Measurements from ENCODE around the gene SORCS2.

Gene SORCS2

DNA sequence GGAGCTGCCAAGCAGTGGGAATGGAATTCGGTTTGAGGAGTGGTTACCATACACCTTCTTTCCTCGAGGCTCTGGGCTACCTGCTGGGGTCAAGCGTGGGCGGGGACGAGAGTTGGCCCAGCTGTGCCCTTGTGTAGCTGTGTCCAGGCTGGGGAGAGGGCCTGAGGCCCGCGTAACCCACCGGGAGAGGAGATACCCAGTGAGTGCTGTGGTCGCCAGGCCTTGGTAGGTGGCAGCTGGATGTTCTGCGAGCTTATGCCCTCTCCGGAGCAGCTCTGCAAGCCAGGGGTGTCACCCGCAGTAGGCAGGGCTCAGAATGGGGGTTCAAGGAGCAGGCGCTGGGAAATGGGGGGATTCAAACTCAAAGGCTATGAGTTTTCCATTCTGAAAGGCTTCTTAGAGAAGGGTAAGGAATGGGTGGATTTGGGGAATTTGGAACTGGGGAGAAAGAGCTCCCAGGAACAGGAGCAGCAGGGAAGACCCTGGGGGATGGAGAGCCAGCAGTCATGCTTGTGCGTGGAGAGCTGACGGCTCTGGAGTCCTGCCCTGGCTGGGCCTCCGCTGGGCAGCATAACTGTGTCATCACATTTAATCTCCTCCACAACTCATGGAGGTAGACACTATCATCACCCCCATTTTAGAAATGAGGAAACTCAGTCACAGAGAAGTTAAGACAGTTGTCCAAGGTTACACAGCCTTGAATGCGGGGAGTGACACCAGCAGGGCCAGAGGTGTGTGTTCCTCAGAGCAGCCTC is 117.5 kb downstream of the SORCS2 start:
- no peak for DNase-seq

DNA sequence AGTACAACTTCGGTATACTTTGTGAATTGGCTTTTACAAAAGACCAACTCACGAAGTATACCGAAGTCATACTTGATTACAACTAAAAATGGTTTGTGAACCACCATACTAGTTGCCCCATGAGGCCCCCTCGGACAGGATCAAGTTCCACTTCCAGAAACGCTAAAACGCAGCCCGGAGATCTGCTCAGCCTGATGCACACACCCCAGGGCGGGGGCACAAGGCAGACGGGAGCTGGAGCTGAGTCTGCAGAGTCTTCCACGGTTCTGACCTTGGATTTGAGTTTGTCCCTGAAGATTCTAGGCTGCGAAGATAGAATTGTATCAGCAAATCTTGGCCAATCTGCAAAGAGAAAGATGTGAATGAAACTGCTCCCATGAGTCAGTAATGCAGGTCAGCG is 118.1 kb downstream of the SORCS2 start:
- DNase-seq, result no peak

- DNase-seq, result no peak
Measured at GRCh38 chr4:7311205-7311604, 118.9 kb downstream of the SORCS2 start.

DNA sequence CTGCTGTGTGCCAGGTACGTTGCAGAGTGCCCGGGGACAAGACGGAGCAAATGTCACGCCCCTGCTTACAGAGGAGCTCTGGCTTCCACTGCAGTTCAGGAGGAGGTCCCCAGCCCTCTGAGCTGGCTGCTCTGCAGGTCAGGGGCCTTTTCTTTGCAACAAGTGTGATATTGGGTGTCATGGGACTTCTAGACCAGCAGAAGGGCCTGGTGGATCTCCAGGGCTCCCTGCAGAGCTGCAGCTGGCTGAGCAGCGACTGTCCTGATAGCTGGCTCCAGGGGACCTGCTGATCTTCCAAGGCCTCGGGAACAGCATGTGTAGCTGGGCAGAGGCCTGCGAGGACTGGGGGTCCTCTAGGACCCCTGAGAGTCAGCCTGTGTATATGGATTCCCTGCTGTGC is 120.4 kb downstream of the SORCS2 start:
- no peak for DNase-seq

DNA sequence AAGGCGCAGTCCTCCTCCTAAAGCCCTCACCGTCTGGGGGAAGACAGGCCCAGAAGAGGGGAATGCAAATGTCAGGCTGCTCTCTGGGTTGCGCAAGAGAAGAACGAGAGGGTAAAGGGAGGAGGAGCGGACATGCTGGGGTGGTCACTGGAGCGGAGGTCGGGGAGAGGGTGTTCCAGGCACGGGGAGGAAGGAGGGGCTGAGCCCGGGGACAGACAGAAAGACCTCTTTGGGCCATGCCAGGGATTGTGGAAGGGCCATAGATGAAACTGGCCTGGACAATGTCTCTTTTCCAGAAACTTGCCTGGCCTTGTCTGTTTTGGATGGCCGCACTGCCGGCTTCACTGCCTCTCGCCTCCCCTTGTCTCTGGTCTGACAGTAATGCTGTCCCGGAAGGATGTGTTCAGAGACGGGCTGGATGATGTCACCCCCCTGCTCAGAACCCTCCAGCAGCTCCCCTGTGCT is 121.0 kb downstream of the SORCS2 start:
- DNase-seq, result no peak

DNA sequence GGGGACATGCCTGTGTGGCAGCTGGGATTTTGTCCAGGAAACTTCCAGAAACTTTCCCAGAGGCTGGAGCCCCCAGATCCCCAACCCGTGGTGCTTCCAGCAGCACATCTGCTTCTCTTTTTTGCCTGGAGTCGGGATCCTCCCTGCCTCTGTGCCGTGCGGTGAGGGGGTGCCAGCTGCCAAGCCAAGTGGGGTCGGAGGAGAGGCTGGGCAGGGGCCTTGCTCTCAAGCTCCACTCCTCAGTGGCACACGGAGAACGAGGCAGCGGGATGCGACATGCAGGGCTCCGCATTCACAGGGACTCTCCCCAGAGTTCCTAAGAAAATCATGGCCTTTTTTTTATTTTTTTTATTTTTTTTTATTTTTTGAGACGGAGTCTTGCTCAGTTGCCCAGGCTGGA is 121.7 kb downstream of the SORCS2 start:
- no peak for DNase-seq

- DNase-seq, result no peak
Measured at GRCh38 chr4:7315286-7315685, 122.9 kb downstream of the SORCS2 start.

- DNase-seq, result no peak
Measured at GRCh38 chr4:7315935-7316334, 123.6 kb downstream of the SORCS2 start.

GRCh38 chr4:7319024-7319423 is 126.7 kb downstream of the SORCS2 start:
- DNase-seq, result no peak

- no peak for DNase-seq
Measured at GRCh38 chr4:7320206-7320797, 128.0 kb downstream of the SORCS2 start.

DNA sequence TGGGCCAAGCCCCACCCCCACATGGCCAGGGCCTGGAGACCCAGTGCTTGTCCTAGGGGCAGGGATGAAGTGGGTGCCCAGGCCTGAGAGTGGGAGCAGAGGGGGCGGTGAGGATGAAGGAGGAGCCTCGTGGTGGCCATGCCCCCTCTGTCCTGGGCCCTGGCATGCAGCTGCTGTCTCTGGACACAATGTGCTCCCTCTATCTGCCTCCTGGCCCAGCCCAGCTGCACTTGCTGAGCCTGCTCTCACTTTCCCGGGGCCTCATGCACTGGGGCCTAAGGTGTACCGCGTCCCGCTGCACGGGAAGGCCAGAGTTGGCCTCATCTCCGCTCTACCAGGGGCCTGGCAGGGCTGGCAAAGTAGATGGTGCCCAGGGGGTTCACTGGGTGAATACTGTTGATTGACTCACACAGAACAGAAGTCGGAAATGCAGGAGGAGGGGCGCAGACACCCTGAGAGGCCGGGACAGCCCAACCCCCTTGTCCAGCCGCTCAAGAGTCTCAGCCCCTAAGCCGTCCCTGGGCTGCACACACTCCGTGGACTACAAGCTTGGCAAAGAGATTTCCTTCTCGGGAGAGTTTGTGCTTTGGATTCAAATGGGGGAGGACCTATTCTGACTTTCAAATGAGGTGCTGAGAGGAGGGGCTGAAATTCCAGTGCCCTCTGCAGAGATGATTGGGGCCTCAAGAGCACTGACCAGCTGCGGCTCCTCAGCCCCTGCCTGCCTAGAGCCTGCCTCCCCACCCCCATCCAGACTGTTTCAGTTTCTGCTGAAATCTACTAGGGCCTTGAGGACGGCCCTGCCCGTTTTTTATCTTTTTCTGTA is 130.0 kb downstream of the SORCS2 start:
- DNase-seq, result no peak

GRCh38 chr4:7323461-7323871 is 131.1 kb downstream of the SORCS2 start:
- no peak for DNase-seq

DNA sequence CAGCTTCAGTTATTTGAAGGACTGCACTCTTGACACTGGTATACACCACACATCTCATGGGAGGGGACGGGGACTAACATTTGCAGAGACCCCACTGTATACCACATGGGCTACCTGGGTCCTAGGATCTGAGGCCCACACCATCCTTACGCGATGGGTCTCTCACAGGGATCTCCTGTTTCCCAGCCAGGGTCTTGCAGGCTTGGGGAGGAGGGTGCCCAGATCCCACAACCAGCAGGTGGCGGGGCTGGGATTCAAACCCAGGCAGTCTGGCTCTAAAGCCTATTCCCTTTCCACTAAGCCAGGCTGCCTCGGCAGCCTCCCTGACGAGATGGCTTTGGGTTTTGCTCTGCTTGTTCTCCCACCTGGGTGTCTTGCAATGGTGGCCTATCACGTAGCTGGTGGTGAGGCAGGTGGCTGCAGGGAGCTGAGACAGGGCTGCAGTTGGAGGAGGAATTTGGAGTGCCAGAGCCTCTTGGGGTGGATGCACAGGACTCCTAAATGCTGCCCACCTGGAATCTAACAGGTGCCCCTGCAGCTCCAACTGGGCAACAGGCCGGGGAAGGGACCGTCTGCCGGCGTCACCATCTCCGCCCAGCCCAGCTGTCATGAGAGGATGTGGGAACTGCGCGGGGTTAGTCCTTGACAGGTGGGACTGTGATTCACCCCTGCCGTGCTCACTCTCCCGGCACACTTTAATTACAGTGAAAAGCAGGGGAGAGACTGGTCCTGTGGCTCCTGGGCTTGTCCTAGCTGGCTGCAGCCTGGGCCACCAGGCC is 131.7 kb downstream of the SORCS2 start:
- no peak for DNase-seq

DNA sequence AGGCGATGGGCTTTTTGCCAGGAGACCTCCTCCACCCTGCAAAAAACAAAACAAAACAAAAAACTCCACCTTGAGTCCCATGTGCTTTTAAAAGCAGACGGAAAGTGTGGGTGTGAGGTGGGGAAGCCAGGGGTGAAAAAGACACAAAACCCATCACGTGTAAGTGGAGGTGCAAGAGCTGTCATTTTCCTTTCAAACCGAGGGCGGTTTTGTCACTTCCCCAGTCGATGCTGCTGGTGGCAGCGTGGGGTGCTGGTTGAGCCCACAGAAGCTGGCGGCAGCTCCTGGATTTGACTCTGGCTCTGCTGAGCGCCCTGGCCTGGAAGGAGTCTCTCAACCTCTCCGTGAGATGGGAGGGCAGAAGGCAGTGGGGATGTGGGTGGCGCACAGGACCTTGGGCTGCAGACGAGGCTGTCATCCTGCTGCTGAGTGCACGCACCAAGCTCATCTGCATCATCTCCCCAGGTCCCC is 132.3 kb downstream of the SORCS2 start:
- no peak for DNase-seq

DNA sequence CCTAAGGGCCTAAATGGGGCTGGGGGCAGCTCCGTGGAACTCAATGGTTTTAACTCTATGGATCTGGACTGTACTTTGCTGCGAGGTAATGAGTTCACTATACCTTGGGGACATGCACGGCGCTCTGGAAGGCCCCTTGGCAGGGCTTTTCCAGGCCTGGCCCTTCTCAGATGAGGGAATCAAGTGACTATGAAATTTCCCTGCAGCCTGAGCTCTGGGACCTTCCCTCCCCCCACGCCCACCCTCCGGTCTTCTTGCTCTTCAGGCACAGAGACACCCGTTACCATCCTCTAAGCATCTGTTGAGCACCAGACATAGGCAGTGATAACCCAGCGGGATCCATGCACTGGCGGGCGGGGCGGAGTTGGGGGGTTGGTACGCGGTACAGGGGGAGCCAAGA is 133.2 kb downstream of the SORCS2 start:
- no peak for DNase-seq

DNA sequence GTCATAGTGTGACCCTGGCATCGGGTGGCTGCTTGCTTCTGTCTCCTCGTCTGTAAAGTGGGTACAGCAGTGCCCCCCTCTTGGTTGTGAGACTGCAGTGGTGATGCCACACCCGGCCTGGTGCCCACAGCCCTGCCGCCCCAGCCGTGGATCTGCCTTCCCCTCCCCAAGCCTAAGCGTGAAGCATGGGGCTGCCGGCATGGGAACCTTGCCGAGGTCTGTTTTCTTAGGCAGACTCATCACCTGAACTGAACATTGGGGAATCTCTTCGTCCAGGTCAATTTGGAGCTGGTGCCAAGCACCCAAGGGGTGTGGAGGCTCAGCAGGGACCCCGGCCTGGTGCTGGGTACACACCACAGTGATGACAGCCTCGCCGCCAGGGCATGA is 134.0 kb downstream of the SORCS2 start:
- DNase-seq, result no peak

DNA sequence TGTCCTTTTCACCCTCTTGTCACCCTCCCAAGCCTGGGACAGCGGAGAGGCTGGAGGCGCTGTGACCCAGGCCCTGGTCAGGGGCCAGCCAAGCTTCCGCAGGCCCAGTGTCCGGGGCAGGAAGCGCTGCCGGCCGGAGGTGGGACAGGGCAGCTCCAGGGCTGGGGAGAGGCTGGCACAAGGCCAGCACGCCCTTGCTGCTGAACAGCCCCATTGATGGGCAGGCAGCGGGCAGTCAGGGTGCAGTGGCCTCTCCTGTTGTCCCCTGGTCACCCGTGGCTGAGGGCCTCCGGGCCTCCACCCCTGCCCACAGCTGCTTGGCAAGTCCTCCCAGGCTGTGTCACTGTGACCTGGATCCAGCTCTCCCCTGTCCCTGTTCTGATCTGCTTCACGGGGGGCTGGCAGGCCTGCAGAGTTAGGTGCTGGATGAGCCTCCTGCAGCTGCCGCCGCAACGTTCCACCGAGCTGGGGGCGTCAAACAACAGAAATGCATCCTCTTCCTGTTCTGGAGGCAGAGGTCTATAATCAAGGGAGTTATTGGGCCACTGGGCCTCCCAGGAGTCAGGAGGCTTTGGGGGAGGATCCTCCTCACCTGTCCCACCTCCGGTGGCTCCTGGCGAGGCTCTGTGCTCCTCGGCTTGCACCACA is 134.5 kb downstream of the SORCS2 start:
- DNase-seq, result no peak

DNA sequence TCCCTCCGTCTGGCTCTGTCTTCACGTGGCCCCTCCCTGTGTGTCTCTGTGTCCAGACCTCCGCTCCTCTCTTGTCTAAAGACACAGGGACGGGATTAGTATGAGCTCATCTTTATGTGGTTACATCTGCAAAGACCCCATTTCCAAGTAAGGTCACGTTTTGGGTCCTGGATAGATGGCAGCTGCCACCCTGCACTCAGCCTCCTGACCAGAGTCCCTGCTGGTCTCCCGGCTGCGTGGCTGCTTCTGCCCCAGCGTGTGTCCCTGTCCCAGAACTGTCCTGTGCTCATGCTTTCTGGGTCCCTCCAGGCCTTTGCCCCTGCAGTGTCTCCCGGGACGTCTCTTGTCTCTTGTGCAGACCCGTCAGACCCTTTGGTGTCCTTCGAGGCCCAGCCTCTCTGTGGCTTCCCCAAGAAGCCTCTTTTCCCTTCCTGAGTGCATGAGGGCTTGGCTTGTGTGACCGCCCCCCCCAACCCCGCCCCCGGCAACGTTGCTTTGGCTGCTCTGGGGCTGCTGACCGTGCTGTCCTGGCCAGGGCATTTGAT is 135.1 kb downstream of the SORCS2 start:
- DNase-seq, result no peak

DNA sequence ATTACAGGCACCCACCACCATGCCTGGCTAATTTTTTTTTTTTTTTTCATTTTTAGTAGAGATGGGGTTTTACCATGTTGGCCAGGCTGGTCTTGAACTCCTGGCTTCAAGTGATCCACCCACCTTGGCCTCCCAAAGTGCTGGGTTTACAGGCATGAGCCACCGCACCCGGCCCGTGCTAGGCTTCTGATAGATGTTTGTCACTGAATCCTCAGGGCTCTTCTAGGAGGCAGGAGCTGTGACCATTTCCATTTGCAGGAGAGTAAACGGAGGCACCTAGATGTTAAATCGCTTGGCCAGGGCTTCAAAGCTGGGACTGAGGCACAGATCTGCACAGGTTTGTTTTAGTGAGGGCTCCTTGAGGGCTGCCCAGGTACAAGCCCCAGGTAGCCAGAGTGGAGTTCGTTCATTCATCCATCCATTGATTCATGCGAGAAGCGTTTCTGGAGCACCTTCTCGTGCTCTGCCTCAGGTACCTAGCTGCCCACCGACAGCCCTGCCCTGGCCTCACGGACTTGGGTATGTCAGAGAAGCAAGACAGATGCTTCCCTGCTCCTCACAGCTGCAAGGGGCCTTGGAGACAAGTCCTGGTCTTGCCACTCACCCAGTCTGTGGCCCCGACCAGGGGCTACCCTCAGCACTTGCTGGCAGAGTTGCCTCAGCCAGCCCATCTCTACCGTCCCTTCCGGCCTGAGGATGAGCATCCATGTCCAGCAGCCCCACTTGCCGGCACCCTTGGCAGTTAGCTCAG is 136.0 kb downstream of the SORCS2 start:
- DNase-seq, result no peak

- DNase-seq, result no peak
Measured at GRCh38 chr4:7328913-7329638, 136.7 kb downstream of the SORCS2 start.

Data from stimulated activated CD4-positive, alpha-beta T cell treated with anti-CD3 and anti-CD28 coated beads, Interleukin-4, amount 100 ng/mL, for 1 hour (primary cell).